IPS-NIHi11 (cell line): ENCODE results near the gene NECAB3.
"Not testable (repeated sequence)": the region's sequence is repeated elsewhere in the genome, so short reads cannot be mapped to it uniquely, and the experiment has no call there.

Experiments used
- DNase-seq: peaks from one replicate; pipeline ENCODE4 v3.0.0; 2012; ENCODE audit warnings: mixed read lengths, low spot score

NECAB3 gene, protein sequence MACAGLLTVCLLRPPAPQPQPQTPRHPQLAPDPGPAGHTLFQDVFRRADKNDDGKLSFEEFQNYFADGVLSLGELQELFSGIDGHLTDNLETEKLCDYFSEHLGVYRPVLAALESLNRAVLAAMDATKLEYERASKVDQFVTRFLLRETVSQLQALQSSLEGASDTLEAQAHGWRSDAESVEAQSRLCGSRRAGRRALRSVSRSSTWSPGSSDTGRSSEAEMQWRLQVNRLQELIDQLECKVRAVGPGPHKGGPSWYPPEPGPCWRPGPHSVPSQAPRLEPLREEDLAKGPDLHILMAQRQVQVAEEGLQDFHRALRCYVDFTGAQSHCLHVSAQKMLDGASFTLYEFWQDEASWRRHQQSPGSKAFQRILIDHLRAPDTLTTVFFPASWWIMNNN

GRCh38 chr20:33674294-33675135 lies at the start of gene NECAB3:
TSS of gene NECAB3 (minus strand) at chr20:33674428. CDS start at chr20:33674352, 76 bp downstream.
- DNase-seq: peak; percentile 97

DNA sequence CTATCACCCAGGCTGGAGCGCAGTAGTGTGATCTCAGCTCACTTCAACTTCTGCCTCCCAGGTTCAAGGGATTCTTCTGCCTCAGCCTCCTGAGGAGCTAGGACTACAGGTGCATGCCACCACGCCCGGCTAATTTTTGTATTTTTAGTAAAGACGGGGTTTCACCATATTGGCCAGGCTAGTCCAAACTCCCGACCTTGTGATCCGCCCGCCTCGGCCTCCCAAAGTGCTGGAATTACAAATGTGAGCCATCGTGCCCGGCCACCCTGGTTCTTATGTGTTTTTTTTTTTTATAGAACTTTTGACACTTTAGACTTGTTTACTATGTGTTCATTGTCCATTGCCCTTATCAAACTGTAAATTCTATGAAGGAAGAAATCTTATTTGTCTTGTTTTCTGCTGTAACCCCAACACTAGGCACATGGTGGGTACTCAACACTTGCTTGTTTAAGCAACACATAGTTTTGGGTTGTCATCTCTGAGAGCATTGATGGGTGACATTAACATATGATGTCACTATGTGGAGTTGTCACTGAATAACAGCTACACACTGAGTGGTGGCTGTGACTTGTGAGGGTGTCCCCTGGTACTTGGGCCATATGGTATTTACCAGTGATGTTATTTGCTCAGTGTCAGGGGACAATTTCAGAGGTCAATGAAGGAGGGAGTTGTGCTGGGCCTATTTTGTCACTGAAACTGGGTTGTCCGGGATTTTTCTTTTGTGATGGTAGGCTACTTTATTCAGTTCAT lies 47.3 kb upstream of the NECAB3 start:
- DNase-seq: no peak

GRCh38 chr20:33719989-33720709 lies 45.9 kb upstream of the NECAB3 start, which contains the start of gene PXMP4:
TSS of gene PXMP4 (minus strand) at chr20:33720310. CDS start at chr20:33720207, 103 bp downstream.
- DNase-seq: peak; percentile 98

DNA sequence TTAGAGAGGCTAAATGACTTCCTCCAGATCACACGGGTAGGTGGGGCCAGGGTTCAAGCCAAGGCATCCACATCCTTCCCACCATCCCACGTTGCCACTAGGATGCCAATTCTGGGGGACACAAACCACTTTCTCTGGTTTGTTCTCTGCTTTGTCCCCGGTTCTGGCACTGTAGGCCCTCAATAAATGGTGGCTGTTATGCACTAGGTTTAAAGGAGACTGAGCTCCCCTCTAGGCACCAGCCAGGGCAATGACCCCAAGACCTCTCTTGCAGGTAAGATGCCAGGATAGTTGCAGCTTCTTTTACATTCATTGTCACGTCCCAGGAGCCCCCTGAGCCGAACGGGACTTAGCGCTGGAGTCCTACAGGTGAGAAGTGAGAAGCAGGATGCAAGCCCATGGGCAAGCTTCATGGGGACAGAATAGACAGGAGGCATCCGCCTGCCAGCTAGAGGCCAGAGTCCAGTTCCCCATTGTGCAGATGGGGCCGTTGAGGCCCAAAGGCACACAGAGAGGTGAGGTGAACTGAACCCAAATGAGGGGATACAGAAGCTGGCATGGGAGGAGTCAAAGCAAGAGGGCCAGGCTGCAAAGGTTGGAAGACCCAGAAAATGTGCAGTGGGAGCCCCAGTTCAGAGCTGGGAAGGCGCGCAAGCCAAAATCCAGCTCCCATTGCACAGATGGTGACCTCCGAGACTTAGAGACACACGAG lies 45.2 kb upstream of the NECAB3 start:
- no peak for DNase-seq

DNA sequence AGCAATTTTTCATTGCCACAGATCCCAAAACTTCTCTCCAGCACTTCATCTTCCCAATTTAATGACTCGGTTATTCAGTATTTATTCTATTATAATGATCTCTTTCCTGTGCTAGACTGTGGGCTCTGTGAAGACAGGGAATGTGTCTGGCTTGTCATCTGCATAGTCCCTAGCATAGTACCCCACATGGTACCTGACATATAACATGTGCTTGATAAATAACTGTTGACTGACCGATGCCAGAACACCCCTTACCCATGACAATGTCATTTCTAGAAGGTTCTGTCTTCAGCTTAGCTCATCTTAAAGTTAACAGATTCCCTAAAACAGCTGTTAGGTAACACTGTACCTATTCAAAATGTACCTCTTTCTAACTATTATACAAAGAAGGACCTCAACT lies 42.3 kb upstream of the NECAB3 start:
- no peak for DNase-seq

- no peak for DNase-seq
These were observed 39.7 kb upstream of the NECAB3 start for GRCh38 chr20:33713865-33714367.

DNA sequence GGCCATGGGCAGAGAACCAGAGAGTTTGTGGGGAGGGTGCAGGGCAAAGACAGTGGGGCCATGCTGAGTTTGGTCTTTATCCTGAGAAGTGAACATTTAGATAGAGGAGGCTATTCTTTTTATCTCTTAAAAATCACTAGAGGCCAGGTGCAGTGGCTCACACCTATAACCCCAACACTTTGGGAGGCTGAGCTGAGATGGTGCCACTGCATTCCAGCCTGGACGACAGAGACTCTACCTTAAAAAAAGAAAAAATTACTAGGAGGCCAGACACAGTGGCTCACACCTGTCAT lies 37.2 kb upstream of the NECAB3 start:
- DNase-seq: no peak

DNA sequence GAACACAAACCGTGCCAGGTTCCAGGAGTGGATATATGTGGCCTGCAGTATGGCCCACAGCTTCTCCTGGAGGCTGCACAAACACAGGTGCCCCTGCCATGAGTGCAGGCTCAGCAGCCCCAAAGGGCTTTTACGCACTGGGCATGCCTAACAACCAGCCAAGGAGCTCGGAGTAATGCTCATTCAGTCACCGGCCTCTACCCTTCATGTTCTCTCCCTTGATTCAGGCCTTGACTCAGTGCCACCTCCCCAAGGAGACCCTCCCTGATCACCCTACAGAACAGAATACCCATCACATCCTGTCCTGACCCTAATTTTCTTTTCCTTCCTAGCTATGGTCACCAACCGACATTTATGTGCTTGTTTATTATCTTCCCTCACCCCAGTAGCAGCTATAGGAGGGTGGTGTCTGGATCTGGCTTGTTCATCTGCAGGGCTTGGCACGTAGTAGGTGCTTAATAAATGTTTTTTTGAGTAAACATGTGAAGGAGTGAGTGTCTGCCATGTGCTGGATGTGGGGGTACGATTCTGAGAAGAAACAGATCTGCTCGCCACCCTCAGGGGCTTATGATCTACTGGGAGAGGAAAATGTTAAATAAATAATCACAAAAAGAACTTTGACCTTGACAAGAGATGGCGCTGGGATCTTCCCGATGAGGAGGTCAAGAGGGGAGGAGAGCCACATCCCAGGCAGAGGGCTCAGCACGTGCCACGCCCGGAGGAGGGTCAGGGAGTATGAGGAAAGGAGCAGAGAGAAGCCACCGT lies 36.6 kb upstream of the NECAB3 start:
- no peak for DNase-seq

DNA sequence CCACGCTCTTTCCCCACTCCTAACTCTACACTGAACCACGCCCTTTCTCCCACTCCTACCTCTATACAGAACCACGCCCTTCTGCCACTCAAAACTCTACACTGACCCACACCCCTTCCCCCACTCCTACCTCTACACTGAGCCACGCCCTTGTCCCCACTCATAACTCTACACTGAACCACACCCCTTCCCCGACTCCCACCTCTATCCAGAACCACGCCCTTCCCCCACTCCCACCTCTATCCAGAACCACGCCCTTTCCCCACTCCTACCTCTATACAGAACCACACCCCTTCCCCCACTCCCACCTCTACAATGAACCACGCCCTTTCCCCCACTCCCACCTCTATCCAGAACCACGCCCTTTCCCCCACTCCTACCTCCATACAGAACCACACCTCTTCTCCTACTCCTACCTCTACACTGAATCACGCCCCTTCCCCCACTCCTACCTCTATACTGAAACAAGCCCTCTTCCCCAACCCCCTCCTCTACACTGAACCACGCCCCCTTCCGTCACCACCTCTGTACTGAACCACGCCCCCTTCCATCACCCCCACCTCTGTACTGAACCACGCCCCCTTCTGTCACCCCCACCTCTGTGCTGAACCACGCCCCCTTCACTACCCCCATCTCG lies 35.8 kb upstream of the NECAB3 start:
- no peak for DNase-seq

- DNase-seq: no peak
These were observed 35.2 kb upstream of the NECAB3 start for GRCh38 chr20:33709398-33709797.

DNA sequence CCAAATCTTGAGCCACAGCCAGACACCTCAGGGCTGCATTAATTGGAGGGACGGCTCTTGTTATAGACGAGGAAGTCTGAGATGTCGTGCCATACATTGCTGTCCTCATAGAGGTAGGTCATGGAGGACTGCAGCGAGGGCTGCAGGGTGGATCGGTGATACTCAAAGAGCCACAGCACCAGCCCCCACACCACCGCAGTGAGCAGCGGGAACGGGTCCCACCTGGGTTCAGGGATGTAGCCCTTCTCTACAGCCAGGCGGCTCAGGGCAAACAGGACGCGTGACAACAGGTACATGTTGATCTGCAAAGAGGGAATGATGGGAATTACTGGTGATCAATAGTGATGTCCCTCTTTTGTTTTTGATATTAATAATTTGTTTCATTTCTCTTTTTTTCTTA lies 33.4 kb upstream of the NECAB3 start:
- DNase-seq: no peak

DNA sequence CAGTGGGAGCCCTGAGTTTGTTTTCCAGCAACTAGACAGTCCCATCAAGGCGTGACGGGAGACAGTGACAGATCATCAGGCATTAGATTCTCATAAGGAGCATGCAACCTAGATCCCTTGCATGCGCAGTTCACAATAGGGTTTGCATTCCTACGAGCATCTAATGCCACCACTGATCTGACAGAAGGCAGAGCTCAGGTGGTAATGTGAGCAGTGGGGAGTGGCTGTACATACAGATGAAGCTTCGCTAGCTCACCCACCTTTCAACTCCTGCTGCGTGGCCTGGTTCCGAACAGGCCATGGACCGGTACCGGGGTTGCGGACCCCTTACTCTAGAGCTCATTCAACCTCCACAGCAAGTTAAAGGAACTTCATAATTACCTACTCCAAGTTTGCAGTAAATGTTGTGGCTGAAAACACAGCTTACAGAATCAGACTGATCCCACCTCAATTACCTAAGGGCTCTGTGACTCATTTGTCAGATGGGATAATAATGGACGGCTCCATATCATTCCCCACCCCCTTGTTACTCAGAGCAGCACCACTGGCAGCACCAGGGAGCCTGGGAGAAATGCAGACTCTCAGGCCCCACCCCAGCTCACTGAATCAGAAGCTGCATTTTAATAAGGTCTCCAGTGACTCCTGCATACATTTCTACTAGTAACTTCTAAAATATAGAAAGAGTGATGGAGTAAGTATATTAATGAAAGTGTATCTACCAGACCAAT lies 30.1 kb upstream of the NECAB3 start:
- no peak for DNase-seq

- DNase-seq: no peak
These were observed 29.4 kb upstream of the NECAB3 start for GRCh38 chr20:33703498-33704137.

DNA sequence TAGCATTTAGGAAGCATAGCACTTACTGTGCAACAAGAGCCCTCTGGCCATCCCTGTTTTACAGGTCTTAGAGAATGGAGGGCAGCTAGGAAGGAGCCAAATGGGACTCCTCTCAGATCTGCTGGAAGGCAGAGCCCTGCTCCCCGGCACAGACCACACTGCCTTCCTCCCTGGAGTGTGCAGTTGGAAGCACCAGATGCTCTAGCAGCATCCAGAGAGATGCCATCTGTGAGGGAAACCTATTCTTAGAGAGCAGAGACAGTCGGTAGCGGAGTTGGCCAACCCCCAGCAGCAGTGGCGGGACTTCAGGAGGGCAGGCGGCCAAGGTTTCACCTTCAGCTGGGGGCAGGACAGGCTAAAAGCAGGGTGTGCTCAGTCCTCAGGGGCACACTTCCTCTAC lies 28.6 kb upstream of the NECAB3 start:
- no peak for DNase-seq

DNA sequence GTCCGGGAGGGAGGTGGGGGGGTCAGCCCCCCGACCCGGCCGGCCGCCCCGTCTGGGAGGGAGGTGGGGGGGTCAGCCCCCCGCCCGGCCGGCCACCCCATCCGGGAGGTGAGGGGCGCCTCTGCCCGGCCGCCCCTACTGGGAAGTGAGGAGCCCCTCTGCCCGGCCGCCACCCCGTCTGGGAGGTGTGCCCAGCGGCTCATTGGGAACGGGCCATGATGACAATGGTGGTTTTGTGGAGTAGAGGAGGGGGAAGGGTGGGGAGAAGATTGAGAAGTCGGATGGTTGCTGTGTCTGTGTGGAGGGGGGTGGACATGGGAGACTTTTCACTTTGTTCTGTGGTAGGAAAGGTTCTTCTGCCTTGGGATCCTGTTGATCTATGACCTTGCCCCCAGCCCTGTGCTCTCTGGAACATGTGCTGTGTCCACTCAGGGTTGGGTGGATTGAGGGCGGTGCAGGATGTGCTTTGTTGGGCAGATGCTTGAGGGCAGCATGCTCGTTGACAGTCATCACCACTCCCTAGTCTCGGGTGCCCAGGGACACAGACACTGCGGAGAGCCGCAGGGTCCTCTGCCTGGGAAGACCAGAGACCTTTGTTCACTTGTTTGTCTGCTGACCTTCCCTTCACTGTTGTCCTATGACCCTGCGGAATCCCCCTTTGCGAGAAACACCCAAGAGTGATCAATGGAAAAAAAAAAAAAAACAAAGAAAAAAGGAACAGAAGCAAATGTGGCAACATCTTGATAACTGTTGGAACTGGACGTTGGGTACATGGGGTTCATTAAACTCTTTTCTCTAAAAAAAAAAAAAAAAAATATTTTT lies 27.6 kb upstream of the NECAB3 start:
- no peak for DNase-seq

- DNase-seq: not testable (repeated sequence)
These were observed 26.6 kb upstream of the NECAB3 start for GRCh38 chr20:33700696-33701441.

DNA sequence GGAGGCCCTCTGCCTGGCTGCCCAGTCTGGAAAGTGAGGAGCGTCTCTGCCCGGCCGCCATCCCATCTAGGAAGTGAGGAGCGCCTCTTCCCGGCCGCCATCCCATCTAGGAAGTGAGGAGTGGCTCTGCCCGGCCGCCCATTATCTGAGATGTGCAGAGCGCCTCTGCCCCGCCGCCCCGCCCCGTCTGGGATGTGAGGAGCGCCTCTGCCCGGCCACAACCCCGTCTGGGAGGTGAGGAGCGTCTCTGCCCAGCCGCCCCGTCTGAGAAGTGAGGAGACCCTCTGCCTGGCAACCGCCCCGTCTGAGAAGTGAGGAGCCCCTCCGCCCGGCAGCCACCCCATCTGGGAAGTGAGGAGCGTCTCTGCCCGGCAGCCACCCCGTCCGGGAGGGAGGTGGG lies 24.7 kb upstream of the NECAB3 start:
- DNase-seq: not testable (repeated sequence)
